Pancreas (tissue), 10 donors: Measurements from ENCODE around the gene KCNH8. TPM values are rescaled to one million over a fixed set of nuclear protein-coding genes. Genes with fewer than 3 reads are reported as not detected.

Source experiments
- ATAC-seq, 4 donors: fragments of 200-7000 bp; cut with Tn5 transposase; one replicate each; pipeline versions ENCODE4 v1.8.0 to v1.9.1; 2020; ENCODE audit warnings: mild to moderate bottlenecking in 4 of 4, moderate library complexity in 4 of 4
- DNase-seq, 6 donors: peaks; one replicate each; pipeline ENCODE4 v3.0.0-alpha.2; 2020
- FAIRE-seq: peaks from 2 replicates; lab custom pipeline; 2012; peaks lifted over from hg19 to GRCh38; lab: Jason Lieb, UNC
- H3K27ac ChIP-seq, 4 donors: fragments of 200-600 bp; sonication (generic); 1 replicate in 3 of 4; 2 replicates in 1 of 4; pipeline versions ENCODE4 v1.5.0 to v1.8.0; 2020
- H3K27me3 ChIP-seq, 4 donors: fragments of 200-600 bp; one replicate each; pipeline ENCODE4 v1.8.0; 2021
- H3K36me3 ChIP-seq, 3 donors: fragments of 200-600 bp; sonication (generic) in 1 of 3; one replicate each; pipeline versions ENCODE4 v1.5.0 to v1.8.0; 2020 to 2021
- H3K4me1 ChIP-seq, 3 donors: fragments of 200-600 bp; one replicate each; pipeline ENCODE4 v1.8.0; 2021
- H3K4me3 ChIP-seq, 4 donors: fragments of 200-600 bp; sonication (generic) in 2 of 4; one replicate each; pipeline versions ENCODE4 v1.5.0 to v1.8.0; 2020 to 2021
- H3K9me3 ChIP-seq, 4 donors: fragments of 200-600 bp; one replicate each; pipeline ENCODE4 v1.8.0; 2021
- WGBS, 2 donors: extraction: QIAGEN DNeasy Blood & Tissue Kit; methylation state at CpG; one replicate each; pipeline ENCODE4 v1.1.7; 2013; 5-methylcytosine and 5-hydroxymethylcytosine counted together
- intact Hi-C, 3 donors: fragments of 100-400 bp; cut with DNase I; formaldehyde crosslinking; loops; one replicate each; pipeline versions ENCODE4 v1.11.1 to v1.14.2; 2022
- polyA plus RNA-seq, 2 donors: library from polyadenylated mRNA; stranded (reverse); fragments of 200-250 nt; gene quantifications; one replicate each; pipeline ENCODE4 v1.2.3, GENCODE V29; 2013
- total RNA-seq, 6 donors: library from RNA; stranded (reverse); fragmentation: NEBNext Ultra II Directional in 4 of 6; extraction: Animal tissue kit (Norgen Biotek cat#: 25700) in 4 of 6; gene quantifications; one replicate each; pipeline versions ENCODE4 v1.2.1 to v1.2.4, GENCODE V29; 2021 to 2023
- TF ChIP-seq, protein P1 (sequence below), 4 donors: fragments of 200-600 bp; sonication (generic) in 3 of 4; IDR thresholded peaks; one replicate each; pipeline versions ENCODE4 v1.5.0 to v1.8.0; 2021; ENCODE audit warnings: antibody characterized with exemption in 4 of 4
- donor health status: healthy with polysubstance abuse.
- donor health status: DM: no; HTN: no; CAD: no; lungs with moderate emphysema.
- donor health status: DM: no; HTN: no; CAD: no.
- donor health status: control.
- donor health status: control.
- donor health status: Bipolar disorder and iron deficiency.
- donor health status: DM: yes; HTN: yes; CAD: no.
- donor health status: DM: no; HTN: no; CAD: no.
- donor health status: DM: no; HTN: no; CAD: no.
- donor health status: DM: yes; HTN: yes; CAD: no.

Gene KCNH8
- total and polyA plus RNA-seq, 8 donors, result 0.51 to 2.6 (median 1.0) TPM

GRCh38 chr3:19457449-19457848 lies 309.1 kb downstream of the KCNH8 start:
- Histone ChIP-seq H3K4me1 (no peaks in the 10 kb centered on the region), H3K27ac (no peak overlapping the region), H3K27me3 (no peaks in the 10 kb centered on the region), H3K9me3 (no peaks in the 10 kb centered on the region), H3K36me3 (no peaks in the 10 kb centered on the region), H3K4me3 (no peak overlapping the region)
- intact Hi-C loops, result no loop called here
- FAIRE-seq, result no peak
- no peak for DNase-seq
- no peak for ATAC-seq
- WGBS, 2 donors, result 82 to 84% methylated on average over 3 of the region's 3 CpGs
- TF ChIP-seq, protein P1, sequence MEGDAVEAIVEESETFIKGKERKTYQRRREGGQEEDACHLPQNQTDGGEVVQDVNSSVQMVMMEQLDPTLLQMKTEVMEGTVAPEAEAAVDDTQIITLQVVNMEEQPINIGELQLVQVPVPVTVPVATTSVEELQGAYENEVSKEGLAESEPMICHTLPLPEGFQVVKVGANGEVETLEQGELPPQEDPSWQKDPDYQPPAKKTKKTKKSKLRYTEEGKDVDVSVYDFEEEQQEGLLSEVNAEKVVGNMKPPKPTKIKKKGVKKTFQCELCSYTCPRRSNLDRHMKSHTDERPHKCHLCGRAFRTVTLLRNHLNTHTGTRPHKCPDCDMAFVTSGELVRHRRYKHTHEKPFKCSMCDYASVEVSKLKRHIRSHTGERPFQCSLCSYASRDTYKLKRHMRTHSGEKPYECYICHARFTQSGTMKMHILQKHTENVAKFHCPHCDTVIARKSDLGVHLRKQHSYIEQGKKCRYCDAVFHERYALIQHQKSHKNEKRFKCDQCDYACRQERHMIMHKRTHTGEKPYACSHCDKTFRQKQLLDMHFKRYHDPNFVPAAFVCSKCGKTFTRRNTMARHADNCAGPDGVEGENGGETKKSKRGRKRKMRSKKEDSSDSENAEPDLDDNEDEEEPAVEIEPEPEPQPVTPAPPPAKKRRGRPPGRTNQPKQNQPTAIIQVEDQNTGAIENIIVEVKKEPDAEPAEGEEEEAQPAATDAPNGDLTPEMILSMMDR (IDR thresholded peaks at IDR 0.05), result no peak

GRCh38 chr3:19467761-19468160 lies 319.5 kb downstream of the KCNH8 start:
- intact Hi-C loops, result no loop called here
- DNase-seq (no peak), ATAC-seq (no peak), FAIRE-seq (no peak)
- Histone ChIP-seq H3K4me3 (no peak overlapping the region), H3K4me1 (no peaks in the 10 kb centered on the region), H3K27ac (no peak overlapping the region), H3K9me3 (no peaks in the 10 kb centered on the region), H3K27me3 (no peaks in the 10 kb centered on the region), H3K36me3 (no peaks in the 10 kb centered on the region)
- TF ChIP-seq, protein P1 (IDR thresholded peaks at IDR 0.05), result no peak

DNA sequence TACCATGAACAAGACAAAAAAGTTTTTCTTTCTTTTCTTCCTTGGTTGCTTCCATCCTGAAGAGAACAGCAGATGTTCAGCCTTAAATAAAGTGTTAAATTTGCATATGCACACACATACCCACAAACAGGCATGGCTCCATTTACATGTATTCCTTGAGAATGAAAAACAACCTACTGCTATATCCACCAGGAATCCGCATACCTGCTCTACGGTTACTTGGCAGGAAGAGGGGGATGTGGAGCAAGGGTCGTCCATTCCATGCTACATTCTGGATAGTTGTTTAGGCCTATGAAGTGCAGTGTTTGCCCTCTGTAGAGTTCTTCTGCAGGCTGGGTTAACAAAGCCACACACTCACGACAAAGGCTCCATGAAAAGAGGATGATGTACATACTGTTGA lies 322.8 kb downstream of the KCNH8 start:
- DNase-seq, result no peak
- Histone ChIP-seq H3K36me3 (no peaks in the 10 kb centered on the region), H3K27ac (no peak overlapping the region), H3K4me3 (no peak overlapping the region), H3K9me3 (no peaks in the 10 kb centered on the region), H3K27me3 (no peaks in the 10 kb centered on the region), H3K4me1 (no peaks in the 10 kb centered on the region)
- ATAC-seq, result no peak
- FAIRE-seq, result no peak
- intact Hi-C loops, result no loop called here
- TF ChIP-seq, protein P1 (IDR thresholded peaks at IDR 0.05), result no peak
- 73 to 83% methylated on average over 4 of the region's 4 CpGs for WGBS, 2 donors

DNA sequence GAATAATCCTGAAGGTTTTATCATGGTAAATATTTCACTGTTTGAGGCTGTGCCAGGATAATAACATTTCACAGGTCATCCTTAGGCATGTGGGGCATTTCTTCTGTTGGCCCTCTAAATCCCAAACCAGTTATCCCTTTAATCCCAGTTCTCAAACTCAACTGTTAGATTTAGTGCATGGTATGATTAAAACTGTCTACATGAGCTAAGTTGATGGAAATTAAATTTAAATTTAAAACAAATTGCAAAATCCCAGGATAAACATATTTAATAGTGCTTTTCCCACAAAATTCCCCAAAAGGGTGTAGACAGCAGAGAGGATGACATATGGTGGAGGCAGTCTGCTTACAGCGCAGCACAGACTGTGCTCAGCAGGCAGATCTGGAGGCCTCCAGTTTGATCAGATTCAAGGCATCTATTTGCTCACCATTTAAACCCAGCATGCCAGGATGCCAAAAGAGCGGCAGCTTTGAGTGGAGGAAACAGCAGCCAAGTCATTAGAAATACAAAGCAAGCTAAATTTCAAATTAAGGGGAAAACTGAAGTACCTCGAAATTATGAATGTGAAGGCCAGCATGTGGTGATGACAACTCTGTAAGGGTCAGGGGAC lies 325.8 kb downstream of the KCNH8 start:
- ATAC-seq (no peak), FAIRE-seq (no peak), DNase-seq (no peak)
- Histone ChIP-seq H3K4me3 (no peak overlapping the region), H3K9me3 (no peaks in the 10 kb centered on the region), H3K4me1 (no peaks in the 10 kb centered on the region), H3K36me3 (no peaks in the 10 kb centered on the region), H3K27me3 (no peaks in the 10 kb centered on the region), H3K27ac (no peak overlapping the region)
- intact Hi-C loops, result no loop called here
- WGBS, 2 donors, result 74 to 75% methylated on average over 3 of the region's 3 CpGs
- TF ChIP-seq, protein P1 (IDR thresholded peaks at IDR 0.05), result no peak

- Histone ChIP-seq H3K9me3 (no peaks in the 10 kb centered on the region), H3K27me3 (no peaks in the 10 kb centered on the region), H3K36me3 (no peaks in the 10 kb centered on the region), H3K4me1 (no peaks in the 10 kb centered on the region), H3K4me3 (no peak overlapping the region), H3K27ac (no peak overlapping the region)
- no peak for FAIRE-seq
- DNase-seq, result no peak
- ATAC-seq, result no peak
- intact Hi-C loops, result no loop called here
- WGBS, 2 donors, result 72 to 73% methylated on average over 7 of the region's 7 CpGs
- TF ChIP-seq, protein P1 (IDR thresholded peaks at IDR 0.05), result no peak
These were observed 328.0 kb downstream of the KCNH8 start for GRCh38 chr3:19476281-19476680.
